ENCODE results near the gene CSE1L. TPM values are rescaled to one million over a fixed set of nuclear protein-coding genes. Genes with fewer than 3 reads are reported as not detected.
"Not testable (repeated sequence)": the region's sequence is repeated elsewhere in the genome, so short reads cannot be mapped to it uniquely, and the experiment has no call there.

Gene CSE1L
- polyA plus RNA-seq, 4 donors: 11.9 to 47.7 (median 23.3) TPM

DNA sequence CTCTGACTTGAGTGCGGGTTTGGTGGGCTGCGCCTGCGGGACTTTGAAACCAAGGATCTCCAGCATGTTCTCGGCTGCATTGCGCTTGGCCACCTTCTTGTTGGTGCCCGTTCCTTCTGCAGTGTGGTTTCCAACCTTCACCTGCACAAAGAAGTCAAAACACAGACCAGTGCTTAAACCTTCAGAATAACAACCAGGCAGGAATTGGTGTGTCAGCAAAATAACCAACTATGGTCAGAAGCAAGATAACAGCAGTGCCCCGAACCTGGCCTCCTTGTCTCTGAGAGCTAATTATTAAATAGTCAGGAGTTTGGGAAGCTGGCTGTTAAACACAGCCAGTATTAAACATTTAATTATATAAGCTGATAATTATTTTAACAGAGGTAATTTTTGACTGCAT lies 73.9 kb downstream of the CSE1L start:
- H3K4me3 ChIP-seq (ENCODE audit: low read depth in 1 of 3, low read length in 3 of 3): peak overlapping the region in 1 of 3 donors; percentile 29
- H3K9me3 ChIP-seq (ENCODE audit: control insufficient read depth in 2 of 2, insufficient read depth in 1 of 2, low read depth in 1 of 2, low read length in 1 of 2): no peaks in the 10 kb centered on the region
- H3K27ac ChIP-seq (ENCODE audit: low read depth in 1 of 3, low read length in 2 of 3): peak overlapping the region in 1 of 3 donors; percentile 18
- peaks cover 24 to 72% (median 30%) of the 10 kb centered on the region in 3 donors for H3K36me3 ChIP-seq (ENCODE audit: control insufficient read depth in 3 of 3, insufficient read depth in 2 of 3, low read depth in 1 of 3, low read length in 3 of 3)
- no peaks in the 10 kb centered on the region for H3K27me3 ChIP-seq (ENCODE audit: control insufficient read depth in 3 of 3, insufficient read depth in 3 of 3, low read length in 3 of 3)
- FAIRE-seq (no peak), DNase-seq (peak in 1 of 2 donors; percentile 71)
- WGBS, 3 donors: 94% methylated on average over 7 of the region's 7 CpGs
- H3K4me1 ChIP-seq (ENCODE audit: control insufficient read depth in 3 of 3, insufficient read depth in 2 of 3, low read depth in 1 of 3, low read length in 2 of 3): peaks cover 0 to 13% (median 0%) of the 10 kb centered on the region in 3 donors

DNA sequence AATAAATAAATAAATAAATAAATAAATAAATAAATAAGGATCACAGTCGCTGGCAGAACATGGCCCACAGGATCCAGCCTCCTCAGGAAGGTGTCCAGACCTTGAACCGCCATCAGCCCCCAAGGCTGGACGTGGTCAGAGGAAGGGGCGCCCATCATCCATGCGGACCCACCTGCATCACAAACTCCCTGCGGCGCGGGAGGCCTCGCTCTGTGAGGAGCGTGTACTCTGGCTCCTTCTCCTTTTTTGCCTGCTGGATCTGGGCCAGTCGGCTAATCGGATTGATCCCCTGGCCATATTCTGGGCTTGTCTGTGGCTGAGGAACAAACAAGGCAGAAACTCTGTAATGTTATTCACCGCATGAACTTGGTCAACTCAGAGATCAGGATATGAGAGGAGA lies 76.8 kb downstream of the CSE1L start:
- Histone ChIP-seq H3K36me3 (ENCODE audit: control insufficient read depth in 3 of 3, insufficient read depth in 2 of 3, low read depth in 1 of 3, low read length in 3 of 3) (peaks cover 17 to 59% (median 20%) of the 10 kb centered on the region in 3 donors), H3K4me1 (ENCODE audit: control insufficient read depth in 3 of 3, insufficient read depth in 2 of 3, low read depth in 1 of 3, low read length in 2 of 3) (peaks cover 0 to 7% (median 0%) of the 10 kb centered on the region in 3 donors), H3K27me3 (ENCODE audit: control insufficient read depth in 3 of 3, insufficient read depth in 3 of 3, low read length in 3 of 3) (no peaks in the 10 kb centered on the region), H3K27ac (ENCODE audit: low read depth in 1 of 3, low read length in 2 of 3) (no peak overlapping the region), H3K9me3 (ENCODE audit: control insufficient read depth in 2 of 2, insufficient read depth in 1 of 2, low read depth in 1 of 2, low read length in 1 of 2) (no peaks in the 10 kb centered on the region), H3K4me3 (ENCODE audit: low read depth in 1 of 3, low read length in 3 of 3) (no peak overlapping the region)
- no peak for DNase-seq
- WGBS, 3 donors: 92 to 93% (median 93%) methylated on average over 13 of the region's 13 CpGs
- no peak for FAIRE-seq

DNA sequence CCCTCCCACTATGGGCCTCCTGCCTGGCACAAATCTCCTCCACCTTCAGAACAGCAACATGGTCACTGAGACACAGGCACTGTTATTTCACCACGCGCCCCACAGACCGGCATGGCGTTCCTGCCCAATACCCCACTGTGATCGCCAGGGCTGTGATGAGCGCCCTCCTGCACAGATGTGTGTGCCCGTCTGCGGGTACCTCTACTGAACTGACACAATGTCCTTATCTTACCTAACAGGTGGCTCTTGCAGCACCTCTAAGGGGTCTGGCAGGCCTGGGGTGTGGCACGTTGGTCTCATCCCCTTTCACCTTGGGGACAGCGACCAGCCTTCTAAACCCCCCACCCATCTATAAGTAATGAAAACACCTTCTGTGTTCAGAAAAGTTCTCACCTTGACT lies 77.9 kb downstream of the CSE1L start:
- FAIRE-seq: no peak
- peaks cover 0 to 3% (median 0%) of the 10 kb centered on the region in 3 donors for H3K4me1 ChIP-seq (ENCODE audit: control insufficient read depth in 3 of 3, insufficient read depth in 2 of 3, low read depth in 1 of 3, low read length in 2 of 3)
- H3K27me3 ChIP-seq (ENCODE audit: control insufficient read depth in 3 of 3, insufficient read depth in 3 of 3, low read length in 3 of 3): no peaks in the 10 kb centered on the region
- no peak for DNase-seq
- H3K4me3 ChIP-seq (ENCODE audit: low read depth in 1 of 3, low read length in 3 of 3): no peak overlapping the region
- H3K9me3 ChIP-seq (ENCODE audit: control insufficient read depth in 2 of 2, insufficient read depth in 1 of 2, low read depth in 1 of 2, low read length in 1 of 2): no peaks in the 10 kb centered on the region
- H3K36me3 ChIP-seq (ENCODE audit: control insufficient read depth in 3 of 3, insufficient read depth in 2 of 3, low read depth in 1 of 3, low read length in 3 of 3): peaks cover 16 to 56% (median 22%) of the 10 kb centered on the region in 3 donors
- H3K27ac ChIP-seq (ENCODE audit: low read depth in 1 of 3, low read length in 2 of 3): no peak overlapping the region
- WGBS, 3 donors: 96 to 99% (median 96%) methylated on average over 10 of the region's 10 CpGs

DNA sequence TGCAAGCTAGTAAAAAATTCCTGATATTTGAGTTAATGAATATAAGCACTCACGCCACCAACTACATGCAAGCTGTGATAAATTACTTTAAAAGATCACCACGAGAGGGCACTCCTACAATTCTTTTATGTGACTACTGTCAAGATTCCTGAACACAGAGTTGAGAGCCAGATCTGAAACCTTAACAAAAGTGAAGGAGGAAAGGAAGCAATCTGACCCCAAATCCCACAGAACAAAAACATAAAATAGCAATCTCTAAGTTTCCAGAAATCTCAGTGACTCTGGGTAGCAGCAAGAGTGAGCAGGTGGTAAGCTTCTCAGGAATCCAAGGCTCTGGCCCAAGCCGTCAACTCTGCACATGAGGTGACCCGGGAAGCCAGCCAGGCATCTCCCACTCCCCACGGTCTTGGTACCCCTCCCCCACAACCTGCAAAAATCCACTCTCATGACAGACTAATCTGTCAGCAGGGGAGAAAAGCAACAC lies 86.9 kb downstream of the CSE1L start:
- Histone ChIP-seq H3K4me1 (ENCODE audit: control insufficient read depth in 3 of 3, insufficient read depth in 2 of 3, low read depth in 1 of 3, low read length in 2 of 3) (no peaks in the 10 kb centered on the region), H3K27ac (ENCODE audit: low read depth in 1 of 3, low read length in 2 of 3) (no peak overlapping the region), H3K36me3 (ENCODE audit: control insufficient read depth in 3 of 3, insufficient read depth in 2 of 3, low read depth in 1 of 3, low read length in 3 of 3) (peaks cover 5 to 43% (median 5%) of the 10 kb centered on the region in 3 donors), H3K4me3 (ENCODE audit: low read depth in 1 of 3, low read length in 3 of 3) (no peak overlapping the region), H3K27me3 (ENCODE audit: control insufficient read depth in 3 of 3, insufficient read depth in 3 of 3, low read length in 3 of 3) (no peaks in the 10 kb centered on the region), H3K9me3 (ENCODE audit: control insufficient read depth in 2 of 2, insufficient read depth in 1 of 2, low read depth in 1 of 2, low read length in 1 of 2) (no peaks in the 10 kb centered on the region)
- FAIRE-seq: no peak
- DNase-seq: peak; percentile 76 to 86
- WGBS, 3 donors: 32 to 41% (median 37%) methylated on average over 5 of the region's 5 CpGs

DNA sequence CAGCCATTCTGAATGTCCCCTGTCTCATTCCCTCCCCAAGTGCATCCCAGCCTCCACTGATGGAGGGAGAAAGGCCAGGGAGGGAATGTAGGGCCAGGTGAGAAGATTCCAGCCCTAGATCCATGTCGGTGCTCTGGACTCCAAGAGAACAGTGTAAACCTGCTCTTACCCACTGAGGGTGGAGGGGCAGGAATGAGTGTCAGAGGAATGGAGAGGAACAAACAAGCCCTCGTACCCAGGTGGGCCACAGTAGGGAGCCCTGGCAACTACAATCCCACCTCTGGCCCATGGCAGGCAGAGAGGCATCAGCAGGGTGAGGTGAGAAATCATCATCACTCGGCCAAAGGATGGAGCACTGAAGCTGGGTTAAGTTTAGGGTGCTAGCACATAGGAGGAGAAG lies 87.5 kb downstream of the CSE1L start:
- no peak for FAIRE-seq
- 81 to 91% (median 85%) methylated on average over 3 of the region's 3 CpGs for WGBS, 3 donors
- peaks cover 2 to 41% (median 5%) of the 10 kb centered on the region in 3 donors for H3K36me3 ChIP-seq (ENCODE audit: control insufficient read depth in 3 of 3, insufficient read depth in 2 of 3, low read depth in 1 of 3, low read length in 3 of 3)
- H3K27ac ChIP-seq (ENCODE audit: low read depth in 1 of 3, low read length in 2 of 3): no peak overlapping the region
- no peaks in the 10 kb centered on the region for H3K4me1 ChIP-seq (ENCODE audit: control insufficient read depth in 3 of 3, insufficient read depth in 2 of 3, low read depth in 1 of 3, low read length in 2 of 3)
- H3K9me3 ChIP-seq (ENCODE audit: control insufficient read depth in 2 of 2, insufficient read depth in 1 of 2, low read depth in 1 of 2, low read length in 1 of 2): no peaks in the 10 kb centered on the region
- no peak for DNase-seq
- H3K4me3 ChIP-seq (ENCODE audit: low read depth in 1 of 3, low read length in 3 of 3): no peak overlapping the region
- no peaks in the 10 kb centered on the region for H3K27me3 ChIP-seq (ENCODE audit: control insufficient read depth in 3 of 3, insufficient read depth in 3 of 3, low read length in 3 of 3)

- not testable (repeated sequence) for DNase-seq; H3K4me1 ChIP-seq (ENCODE audit: control insufficient read depth in 3 of 3, insufficient read depth in 2 of 3, low read depth in 1 of 3, low read length in 2 of 3); H3K27me3 ChIP-seq (ENCODE audit: control insufficient read depth in 3 of 3, insufficient read depth in 3 of 3, low read length in 3 of 3); H3K4me3 ChIP-seq (ENCODE audit: low read depth in 1 of 3, low read length in 3 of 3); H3K27ac ChIP-seq (ENCODE audit: low read depth in 1 of 3, low read length in 2 of 3); H3K9me3 ChIP-seq (ENCODE audit: control insufficient read depth in 2 of 2, insufficient read depth in 1 of 2, low read depth in 1 of 2, low read length in 1 of 2); FAIRE-seq
- WGBS, 3 donors: 88 to 90% (median 89%) methylated on average over 8 of the region's 8 CpGs
- H3K36me3 ChIP-seq (ENCODE audit: control insufficient read depth in 3 of 3, insufficient read depth in 2 of 3, low read depth in 1 of 3, low read length in 3 of 3): peaks cover 2 to 43% (median 5%) of the 10 kb centered on the region in 3 donors
Measured at GRCh38 chr20:49134797-49135196, 88.7 kb downstream of the CSE1L start.

GRCh38 chr20:49136817-49137571 lies 90.9 kb downstream of the CSE1L start:
- no peak for FAIRE-seq
- WGBS, 3 donors: 71 to 84% (median 81%) methylated on average over 15 of the region's 15 CpGs
- peaks cover 2 to 44% (median 5%) of the 10 kb centered on the region in 3 donors for H3K36me3 ChIP-seq (ENCODE audit: control insufficient read depth in 3 of 3, insufficient read depth in 2 of 3, low read depth in 1 of 3, low read length in 3 of 3)

DNA sequence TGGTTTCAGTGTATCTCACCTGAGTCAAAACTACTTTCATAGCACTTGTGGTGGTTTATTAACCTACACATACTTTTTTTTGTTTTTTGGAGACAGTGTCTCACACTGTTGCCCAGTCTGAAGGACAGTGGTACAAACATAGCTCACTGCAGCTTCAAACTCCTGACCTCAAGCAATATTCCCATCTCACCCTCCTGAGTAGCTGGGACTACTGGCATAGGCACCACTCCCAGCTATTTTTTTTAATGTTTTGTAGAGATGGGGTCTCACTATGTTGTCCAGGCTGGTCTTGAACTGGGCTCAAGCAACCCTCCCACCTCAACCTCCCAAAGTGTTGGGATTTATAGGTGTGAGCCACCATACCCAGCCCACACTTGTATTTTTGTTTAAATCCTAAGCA lies 92.3 kb downstream of the CSE1L start:
- Histone ChIP-seq H3K4me1 (ENCODE audit: control insufficient read depth in 3 of 3, insufficient read depth in 2 of 3, low read depth in 1 of 3, low read length in 2 of 3) (no peaks in the 10 kb centered on the region), H3K36me3 (ENCODE audit: control insufficient read depth in 3 of 3, insufficient read depth in 2 of 3, low read depth in 1 of 3, low read length in 3 of 3) (peaks cover 5 to 40% (median 8%) of the 10 kb centered on the region in 3 donors), H3K4me3 (ENCODE audit: low read depth in 1 of 3, low read length in 3 of 3) (no peak overlapping the region), H3K27ac (ENCODE audit: low read depth in 1 of 3, low read length in 2 of 3) (no peak overlapping the region), H3K9me3 (ENCODE audit: control insufficient read depth in 2 of 2, insufficient read depth in 1 of 2, low read depth in 1 of 2, low read length in 1 of 2) (no peaks in the 10 kb centered on the region), H3K27me3 (ENCODE audit: control insufficient read depth in 3 of 3, insufficient read depth in 3 of 3, low read length in 3 of 3) (no peaks in the 10 kb centered on the region)
- DNase-seq: no peak
- no peak for FAIRE-seq

More at GRCh38 chr20:49136817-49137571, 90.9 kb downstream of the CSE1L start:
- H3K9me3 ChIP-seq (ENCODE audit: control insufficient read depth in 2 of 2, insufficient read depth in 1 of 2, low read depth in 1 of 2, low read length in 1 of 2): no peaks in the 10 kb centered on the region
- no peaks in the 10 kb centered on the region for H3K27me3 ChIP-seq (ENCODE audit: control insufficient read depth in 3 of 3, insufficient read depth in 3 of 3, low read length in 3 of 3)
- H3K4me3 ChIP-seq (ENCODE audit: low read depth in 1 of 3, low read length in 3 of 3): no peak overlapping the region
- DNase-seq: peak in 1 of 2 donors; percentile 11
- no peaks in the 10 kb centered on the region for H3K4me1 ChIP-seq (ENCODE audit: control insufficient read depth in 3 of 3, insufficient read depth in 2 of 3, low read depth in 1 of 3, low read length in 2 of 3)
- no peak overlapping the region for H3K27ac ChIP-seq (ENCODE audit: low read depth in 1 of 3, low read length in 2 of 3)
